ENCODE measurements around the gene SNX33.
"Not testable (repeated sequence)": the region's sequence is repeated elsewhere in the genome, so short reads cannot be mapped to it uniquely, and the experiment has no call there.

The SNX33 gene

GRCh38 chr15:75683646-75684312 lies 36.1 kb downstream of the SNX33 start:
- peak; percentile 54 for DNase-seq (ENCODE audit: low spot score)

GRCh38 chr15:75684648-75685047 lies 36.9 kb downstream of the SNX33 start:
- no peak for DNase-seq (ENCODE audit: low spot score)

GRCh38 chr15:75685195-75685594 lies 37.5 kb downstream of the SNX33 start:
- no peak for DNase-seq (ENCODE audit: low spot score)

GRCh38 chr15:75686212-75686642 lies 38.5 kb downstream of the SNX33 start:
- DNase-seq (ENCODE audit: low spot score): peak; percentile 54

- DNase-seq (ENCODE audit: low spot score): no peak
Measured at GRCh38 chr15:75687486-75688277, 40.0 kb downstream of the SNX33 start.

GRCh38 chr15:75688278-75688557 lies 40.5 kb downstream of the SNX33 start:
- DNase-seq (ENCODE audit: low spot score): no peak

GRCh38 chr15:75688831-75689230 lies 41.1 kb downstream of the SNX33 start:
- DNase-seq (ENCODE audit: low spot score): no peak

GRCh38 chr15:75689429-75689828 lies 41.7 kb downstream of the SNX33 start:
- DNase-seq (ENCODE audit: low spot score): not testable (repeated sequence)

- not testable (repeated sequence) for DNase-seq (ENCODE audit: low spot score)
Measured at GRCh38 chr15:75692311-75692710, 44.6 kb downstream of the SNX33 start.

GRCh38 chr15:75693028-75693427 lies 45.3 kb downstream of the SNX33 start:
- not testable (repeated sequence) for DNase-seq (ENCODE audit: low spot score)

- no peak for DNase-seq (ENCODE audit: low spot score)
Measured at GRCh38 chr15:75693501-75694240, 46.0 kb downstream of the SNX33 start.

GRCh38 chr15:75694241-75695182 lies 46.8 kb downstream of the SNX33 start:
- DNase-seq (ENCODE audit: low spot score): peak; percentile 47

- DNase-seq (ENCODE audit: low spot score): no peak
Measured at GRCh38 chr15:75695220-75695619, 47.5 kb downstream of the SNX33 start.

- no peak for DNase-seq (ENCODE audit: low spot score)
Measured at GRCh38 chr15:75695634-75696310, 48.1 kb downstream of the SNX33 start.

- DNase-seq (ENCODE audit: low spot score): no peak
Measured at GRCh38 chr15:75696311-75696720, 48.6 kb downstream of the SNX33 start.

- no peak for DNase-seq (ENCODE audit: low spot score)
Measured at GRCh38 chr15:75696854-75697259, 49.1 kb downstream of the SNX33 start.

GRCh38 chr15:75697523-75697922 lies 49.8 kb downstream of the SNX33 start:
- DNase-seq (ENCODE audit: low spot score): no peak

- DNase-seq (ENCODE audit: low spot score): not testable (repeated sequence)
Measured at GRCh38 chr15:75697974-75698747, 50.4 kb downstream of the SNX33 start.

- not testable (repeated sequence) for DNase-seq (ENCODE audit: low spot score)
Measured at GRCh38 chr15:75699517-75699916, 51.8 kb downstream of the SNX33 start.
